IMR-90 (cell line): ENCODE measurements around the gene C1QL4. TPM values are rescaled to one million over a fixed set of nuclear protein-coding genes. Genes with fewer than 3 reads are reported as not detected.

Experiments used
- ATAC-seq: fragments of 200-7000 bp; cut with Tn5 transposase; 2 replicates; pipeline ENCODE4 v1.9.1; 2020; ENCODE audit warnings: low read depth, mild to moderate bottlenecking, moderate library complexity
- BruUV-seq: library from RNA; stranded (reverse); fragments of 400-500 nt; replicated peaks from 2 replicates; lab custom pipeline; 2021; lab: Mats Ljungman, UMichigan
- CTCF ChIA-PET: fragments of 300-600 bp; formaldehyde crosslinking; extraction: SDS; loops from one replicate; lab custom pipeline; 2021; ENCODE audit warnings: antibody characterized with exemption; lab: Yijun Ruan, JAX
- POLR2A ChIA-PET: fragments of 300-600 bp; sonication (Branson Sonifier 250); formaldehyde crosslinking; loops from one replicate; lab custom pipeline; 2022; ENCODE audit warnings: antibody characterized with exemption; ENCODE audit not compliant: unreplicated experiment; lab: Charles Lee
- DNase-seq: peaks from one replicate; pipeline ENCODE4 v3.0.0; 2013
- H2AFZ ChIP-seq: replicated peaks from 2 replicates; pipeline ENCODE3; 2013; ENCODE audit warnings: low read length, mild to moderate bottlenecking; ENCODE audit not compliant: poor library complexity
- H2AK5ac ChIP-seq: 2 replicates; pipeline ENCODE4 v1.6.1; 2013; ENCODE audit warnings: low read depth, low read length, inconsistent platforms
- H2AK9ac ChIP-seq: replicated peaks from 2 replicates; pipeline ENCODE3; 2013; ENCODE audit warnings: mild to moderate bottlenecking, low read depth, low read length, moderate library complexity; ENCODE audit not compliant: poor library complexity
- H2BK120ac ChIP-seq: 2 replicates; pipeline ENCODE4 v1.6.1; 2013; ENCODE audit warnings: low read depth, low read length, inconsistent platforms
- H2BK15ac ChIP-seq: 3 replicates; pipeline ENCODE4 v1.6.1; 2013; ENCODE audit warnings: low read depth, low read length, inconsistent platforms
- H2BK20ac ChIP-seq: 2 replicates; pipeline ENCODE4 v1.6.1; 2013; ENCODE audit warnings: low read depth, mild to moderate bottlenecking, inconsistent platforms, low read length, moderate library complexity
- H2BK5ac ChIP-seq: 2 replicates; pipeline ENCODE4 v1.6.1; 2013; ENCODE audit warnings: mild to moderate bottlenecking, low read depth, low read length, inconsistent platforms; ENCODE audit not compliant: poor library complexity, severe bottlenecking
- H3K14ac ChIP-seq: replicated peaks from 2 replicates; pipeline ENCODE4 v1.6.1; 2013; ENCODE audit warnings: low read depth, low read length, inconsistent platforms
- H3K18ac ChIP-seq: 2 replicates; pipeline ENCODE4 v1.6.1; 2013; ENCODE audit warnings: low read depth, low read length, control low read depth
- H3K23ac ChIP-seq: 2 replicates; pipeline ENCODE4 v1.6.1; 2013; ENCODE audit warnings: low read depth, low read length, inconsistent platforms
- H3K27ac ChIP-seq: 2 replicates; pipeline ENCODE4 v1.5.1; 2013; ENCODE audit warnings: mild to moderate bottlenecking, control low read depth, low read length; ENCODE audit not compliant: insufficient read depth
- H3K27me3 ChIP-seq: 2 replicates; pipeline ENCODE4 v1.6.1; 2013; ENCODE audit warnings: low read length; ENCODE audit not compliant: control insufficient read depth, insufficient read depth
- H3K36me3 ChIP-seq: 2 replicates; pipeline ENCODE4 v1.6.1; 2013; ENCODE audit warnings: low read length, mixed read lengths; ENCODE audit not compliant: control insufficient read depth, insufficient read depth
- H3K4ac ChIP-seq: 2 replicates; pipeline ENCODE4 v1.6.1; 2013; ENCODE audit warnings: low read depth, low read length, inconsistent platforms
- H3K4me1 ChIP-seq: 2 replicates; pipeline ENCODE4 v1.6.1; 2013; ENCODE audit warnings: low read length, mixed read lengths; ENCODE audit not compliant: control insufficient read depth, insufficient read depth
- H3K4me2 ChIP-seq: 2 replicates; pipeline ENCODE4 v1.6.1; 2013; ENCODE audit warnings: low read depth, mild to moderate bottlenecking, control low read depth, low read length, moderate library complexity
- H3K4me3 ChIP-seq: 2 replicates; pipeline ENCODE4 v1.5.1; 2013; ENCODE audit warnings: low read depth, mild to moderate bottlenecking, control low read depth, low read length, moderate library complexity; ENCODE audit not compliant: insufficient read depth
- H3K56ac ChIP-seq: 2 replicates; pipeline ENCODE4 v1.6.1; 2013; ENCODE audit warnings: low read length, inconsistent platforms; ENCODE audit not compliant: insufficient read depth; ENCODE audit errors: extremely low read depth
- H3K79me1 ChIP-seq, 2 experiments: 2 replicates each; pipeline ENCODE4 v1.6.1; 2013; ENCODE audit warnings: low read length in 2 of 2, inconsistent platforms in 1 of 2, low read depth in 1 of 2
- H3K9ac ChIP-seq: 2 replicates; pipeline ENCODE4 v1.6.1; 2013; ENCODE audit warnings: low read depth, low read length, control low read depth
- H3K9me1 ChIP-seq: 2 replicates; pipeline ENCODE4 v1.6.1; 2013; ENCODE audit warnings: low read length, inconsistent platforms; ENCODE audit not compliant: insufficient read depth
- H3K9me3 ChIP-seq: 2 replicates; pipeline ENCODE4 v1.6.1; 2013; ENCODE audit warnings: low read length; ENCODE audit not compliant: control insufficient read depth, insufficient read depth
- H4K20me1 ChIP-seq: 2 replicates; pipeline ENCODE4 v1.6.1; 2013; ENCODE audit warnings: low read length, inconsistent platforms; ENCODE audit not compliant: insufficient read depth
- H4K5ac ChIP-seq: 2 replicates; pipeline ENCODE4 v1.6.1; 2013; ENCODE audit warnings: mild to moderate bottlenecking, low read depth, low read length, control low read depth
- H4K8ac ChIP-seq, 2 experiments: 2 replicates each; pipeline ENCODE4 v1.6.1; 2013; ENCODE audit warnings: low read depth in 2 of 2, low read length in 2 of 2, control low read depth in 1 of 2, inconsistent platforms in 1 of 2
- H4K91ac ChIP-seq: 2 replicates; pipeline ENCODE4 v1.6.1; 2013; ENCODE audit warnings: low read depth, low read length, inconsistent platforms; ENCODE audit not compliant: insufficient read depth
- BHLHE40 ChIP-seq: fragments of 150-350 bp; IDR thresholded peaks from 2 replicates; pipeline ENCODE4 v1.6.1; 2016; ENCODE audit warnings: mild to moderate bottlenecking, low read depth, low read length
- CEBPB ChIP-seq: IDR thresholded peaks from 2 replicates; pipeline ENCODE4 v1.6.1; 2012; ENCODE audit warnings: low read depth, low read length, improper control_type of control experiment
- CHD1 ChIP-seq: IDR thresholded peaks from 2 replicates; pipeline ENCODE4 v1.6.1; 2012; ENCODE audit warnings: low read depth, low read length, improper control_type of control experiment
- ELK1 ChIP-seq: fragments of 150-350 bp; IDR thresholded peaks from 2 replicates; pipeline ENCODE4 v1.6.1; 2016; ENCODE audit warnings: low read depth, mild to moderate bottlenecking, low read length, moderate library complexity, borderline replicate concordance
- FOS ChIP-seq: fragments of 150-350 bp; IDR thresholded peaks from 2 replicates; pipeline ENCODE4 v1.6.1; 2016; ENCODE audit warnings: low read depth, low read length
- MAFK ChIP-seq: IDR thresholded peaks from 2 replicates; pipeline ENCODE4 v1.6.1; 2012; ENCODE audit warnings: low read depth, low read length, improper control_type of control experiment
- MAZ ChIP-seq: IDR thresholded peaks from 2 replicates; pipeline ENCODE4 v1.6.1; 2012; ENCODE audit warnings: low read depth, mild to moderate bottlenecking, low read length, improper control_type of control experiment, moderate library complexity, borderline replicate concordance
- MXI1 ChIP-seq: IDR thresholded peaks from 2 replicates; pipeline ENCODE4 v1.6.1; 2012; ENCODE audit warnings: low read depth, mild to moderate bottlenecking, low read length, moderate library complexity, borderline replicate concordance
- NFE2L2 ChIP-seq: fragments of 150-350 bp; IDR thresholded peaks from 2 replicates; pipeline ENCODE4 v1.6.1; 2016; ENCODE audit warnings: low read depth, mild to moderate bottlenecking, low read length
- POLR2A ChIP-seq: IDR thresholded peaks from 2 replicates; pipeline ENCODE4 v1.6.1; 2012; ENCODE audit warnings: mild to moderate bottlenecking, low read depth, low read length
- RAD21 ChIP-seq: IDR thresholded peaks from 2 replicates; pipeline ENCODE4 v1.6.1; 2012; ENCODE audit warnings: low read length, improper control_type of control experiment
- RCOR1 ChIP-seq: IDR thresholded peaks from 2 replicates; pipeline ENCODE4 v1.6.1; 2012; ENCODE audit warnings: mild to moderate bottlenecking, low read length, improper control_type of control experiment; ENCODE audit not compliant: insufficient replicate concordance
- RFX5 ChIP-seq: IDR thresholded peaks from 2 replicates; pipeline ENCODE4 v1.8.0; 2012; ENCODE audit warnings: low read depth, mild to moderate bottlenecking, low read length, moderate library complexity
- SMC3 ChIP-seq: fragments of 150-350 bp; IDR thresholded peaks from 2 replicates; pipeline ENCODE4 v1.6.1; 2016; ENCODE audit warnings: low read depth, mild to moderate bottlenecking, antibody characterized with exemption, low read length, moderate library complexity
- WGBS, 2 experiments: methylation state at CpG; one replicate each; pipeline versions ENCODE4 v1.1.5 to v1.1.7; 2013; ENCODE audit warnings: missing lambda C conversion rate in 2 of 2; ENCODE audit not compliant: insufficient read length in 1 of 2; ENCODE audit errors: extremely low coverage in 2 of 2; 5-methylcytosine and 5-hydroxymethylcytosine counted together
- dilution Hi-C: fragments of 300-500 bp; cut with HindIII; formaldehyde crosslinking; loops from one replicate; pipeline ENCODE4 v1.14.3; 2018; ENCODE audit warnings: low sequenced_read_pairs; ENCODE audit not compliant: unreplicated experiment
- in situ Hi-C: fragments of 300-500 bp; cut with MboI; formaldehyde crosslinking; loops from 3 replicates; pipeline ENCODE4 v1.14.3; 2019; ENCODE audit warnings: low sequenced_read_pairs, inconsistent platforms, mixed read lengths
- intact Hi-C: fragments of 100-400 bp; cut with micrococcal nuclease; formaldehyde crosslinking; loops from 2 replicates; pipeline ENCODE4 v1.10.0; 2022
- polyA plus RNA-seq, 3 experiments: library from polyadenylated mRNA; depleted of rRNA; stranded (reverse); fragments of >200 nt; gene quantifications; 2 replicates each; pipeline ENCODE4 v1.2.3, GENCODE V29; 2012; ENCODE audit warnings: low replicate concordance in 1 of 3
- total RNA-seq: library from RNA; depleted of rRNA; stranded (reverse); fragments of >200 nt; gene quantifications from 2 replicates; pipeline ENCODE4 v1.2.3, GENCODE V29; 2012
- TF ChIP-seq, protein P1 (sequence below): conservative IDR thresholded peaks from 2 replicates; pipeline ENCODE4 v1.5.1; 2012; ENCODE audit warnings: mild to moderate bottlenecking, low read depth, low read length, improper control_type of control experiment
- TF ChIP-seq, protein P2 (sequence below): fragments of 150-350 bp; IDR thresholded peaks from 2 replicates; pipeline ENCODE4 v1.6.1; 2017; ENCODE audit warnings: mild to moderate bottlenecking, antibody characterized with exemption, low read length, low read depth

The C1QL4 gene
- total and polyA plus RNA-seq, 2 of the 4 experiments (the other 2 are of a cell fraction) = 0.18 to 0.46 TPM

DNA sequence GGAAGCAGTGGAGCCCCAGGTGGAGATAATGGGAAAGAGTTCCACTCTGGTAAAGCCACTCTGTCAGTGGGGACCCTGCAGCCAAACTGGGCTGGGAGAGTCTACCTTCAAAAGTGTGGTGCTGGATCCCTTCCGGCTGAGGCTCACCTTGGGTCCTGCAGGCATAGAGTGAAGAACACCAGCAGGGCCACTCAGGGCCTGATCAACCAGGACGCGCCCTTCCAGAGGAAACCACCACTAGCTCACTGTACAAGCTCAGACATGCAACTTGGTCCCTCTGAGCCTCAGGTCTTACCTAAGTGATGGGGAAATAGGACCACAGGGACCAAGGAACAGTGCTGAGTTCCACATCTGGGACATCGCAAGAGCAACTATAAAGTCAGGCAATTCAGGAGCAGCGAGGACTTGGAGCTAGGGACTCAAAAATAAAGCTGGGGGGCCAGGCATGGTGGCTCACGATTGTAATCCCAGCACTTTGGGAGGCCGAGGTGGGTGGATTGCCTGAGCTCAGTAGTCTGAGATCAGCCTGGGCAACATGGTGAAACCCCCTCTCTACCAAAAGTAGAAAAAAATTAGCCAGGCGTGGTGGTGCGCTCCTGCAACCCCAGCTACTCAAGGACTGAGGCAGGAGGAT lies 47.9 kb downstream of the C1QL4 start:
- dilution Hi-C loops = no loop called here
- intact Hi-C loops = loop anchor here (1.0 to 2.0 kb wide), 4 partner anchors 48 to 292 kb away; partner anchors contain the start of gene C1QL4
- Histone ChIP-seq H3K27me3 (peaks cover 24% of the 10 kb centered on the region), H4K20me1 (no peaks in the 10 kb centered on the region), H3K79me1 (no peaks in the 10 kb centered on the region), H3K56ac (no peak overlapping the region), H2BK120ac (no peak overlapping the region), H2BK15ac (no peak overlapping the region), H3K4me2 (no peak overlapping the region), H2BK20ac (no peak overlapping the region), H3K27ac (no peak overlapping the region), H3K18ac (no peak overlapping the region), H4K5ac (no peak overlapping the region), H2AK5ac (no peak overlapping the region), H3K36me3 (no peaks in the 10 kb centered on the region), H2AK9ac (peak overlapping the region; percentile 22), H4K8ac (no peak overlapping the region), H3K4me3 (no peak overlapping the region), H3K23ac (no peak overlapping the region), H3K9me1 (no peaks in the 10 kb centered on the region), H3K9me3 (peaks cover 3% of the 10 kb centered on the region), H3K4me1 (no peaks in the 10 kb centered on the region), H3K4ac (no peak overlapping the region), H4K91ac (no peak overlapping the region), H2AFZ (peak overlapping the region; percentile 8), H3K9ac (no peak overlapping the region), H2BK5ac (no peak overlapping the region), H3K14ac (no peak overlapping the region)
- POLR2A ChIA-PET = no interaction called here
- DNase-seq (no peak), ATAC-seq (no peak)
- BruUV-seq = no TSS peak
- CTCF ChIA-PET = interaction anchor here (0.5 to 2.3 kb wide), 14 partner anchors 8 to 359 kb away, joined by 3 to 8 read pairs (median 4); partner anchors contain the start of gene DNAJC22
- 81% methylated on average over 5 of the region's 9 CpGs; no CpG with 5 or more reads in 1 of the 2 experiments for WGBS, 2 experiments
- in situ Hi-C loops = no loop called here
- TF ChIP-seq, protein P1, sequence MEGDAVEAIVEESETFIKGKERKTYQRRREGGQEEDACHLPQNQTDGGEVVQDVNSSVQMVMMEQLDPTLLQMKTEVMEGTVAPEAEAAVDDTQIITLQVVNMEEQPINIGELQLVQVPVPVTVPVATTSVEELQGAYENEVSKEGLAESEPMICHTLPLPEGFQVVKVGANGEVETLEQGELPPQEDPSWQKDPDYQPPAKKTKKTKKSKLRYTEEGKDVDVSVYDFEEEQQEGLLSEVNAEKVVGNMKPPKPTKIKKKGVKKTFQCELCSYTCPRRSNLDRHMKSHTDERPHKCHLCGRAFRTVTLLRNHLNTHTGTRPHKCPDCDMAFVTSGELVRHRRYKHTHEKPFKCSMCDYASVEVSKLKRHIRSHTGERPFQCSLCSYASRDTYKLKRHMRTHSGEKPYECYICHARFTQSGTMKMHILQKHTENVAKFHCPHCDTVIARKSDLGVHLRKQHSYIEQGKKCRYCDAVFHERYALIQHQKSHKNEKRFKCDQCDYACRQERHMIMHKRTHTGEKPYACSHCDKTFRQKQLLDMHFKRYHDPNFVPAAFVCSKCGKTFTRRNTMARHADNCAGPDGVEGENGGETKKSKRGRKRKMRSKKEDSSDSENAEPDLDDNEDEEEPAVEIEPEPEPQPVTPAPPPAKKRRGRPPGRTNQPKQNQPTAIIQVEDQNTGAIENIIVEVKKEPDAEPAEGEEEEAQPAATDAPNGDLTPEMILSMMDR = no peak
- TF ChIP-seq RFX5 (no peak), SMC3 (no peak), RAD21 (no peak), NFE2L2 (no peak), RCOR1 (no peak), MAZ (no peak), CHD1 (no peak), POLR2A (no peak), MXI1 (no peak), BHLHE40 (no peak), MAFK (no peak), ELK1 (no peak), FOS (no peak), CEBPB (no peak)
- TF ChIP-seq, protein P2, sequence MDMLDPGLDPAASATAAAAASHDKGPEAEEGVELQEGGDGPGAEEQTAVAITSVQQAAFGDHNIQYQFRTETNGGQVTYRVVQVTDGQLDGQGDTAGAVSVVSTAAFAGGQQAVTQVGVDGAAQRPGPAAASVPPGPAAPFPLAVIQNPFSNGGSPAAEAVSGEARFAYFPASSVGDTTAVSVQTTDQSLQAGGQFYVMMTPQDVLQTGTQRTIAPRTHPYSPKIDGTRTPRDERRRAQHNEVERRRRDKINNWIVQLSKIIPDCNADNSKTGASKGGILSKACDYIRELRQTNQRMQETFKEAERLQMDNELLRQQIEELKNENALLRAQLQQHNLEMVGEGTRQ = no peak
